Caco-2 (cell line): ENCODE data around the gene METTL24. TPM values are rescaled to one million over a fixed set of nuclear protein-coding genes. Genes with fewer than 3 reads are reported as not detected.

Source experiments
- BruUV-seq: library from RNA; stranded (reverse); fragments of 400-500 nt; replicated peaks from 2 replicates; lab custom pipeline; 2021; lab: Mats Ljungman, UMichigan
- CTCF ChIA-PET: fragments of 300-600 bp; sonication (Branson Sonifier 250); formaldehyde crosslinking; loops from one replicate; lab custom pipeline; 2022; ENCODE audit warnings: antibody characterized with exemption; lab: Charles Lee
- POLR2A ChIA-PET: fragments of 300-600 bp; sonication (Branson Sonifier 250); formaldehyde crosslinking; loops from one replicate; lab custom pipeline; 2022; ENCODE audit warnings: antibody characterized with exemption; lab: Charles Lee
- DNase-seq, 2 experiments: peaks; one replicate each; pipeline versions ENCODE4 v3.0.0 to v3.0.0-alpha.2; 2020 to 2022
- H3K27me3 ChIP-seq: replicated peaks from 2 replicates; pipeline ENCODE4 v1.6.0; 2011; ENCODE audit warnings: low read length; ENCODE audit not compliant: control insufficient read depth, insufficient read depth
- H3K36me3 ChIP-seq: 2 replicates; pipeline ENCODE4 v1.5.1; 2011; ENCODE audit warnings: low read length; ENCODE audit not compliant: control insufficient read depth, insufficient read depth
- H3K4me1 ChIP-seq: fragments of 250-450 bp; sonication (Bioruptor Pico); 2 replicates; pipeline ENCODE4 v1.5.1; 2020; ENCODE audit warnings: mild to moderate bottlenecking
- H3K4me3 ChIP-seq: 2 replicates; pipeline ENCODE4 v1.5.1; 2011; ENCODE audit warnings: low read depth, mild to moderate bottlenecking, control low read depth, low read length
- H3K9me3 ChIP-seq: fragments of 250-450 bp; sonication (Bioruptor Pico); 2 replicates; pipeline ENCODE4 v1.5.1; 2020; ENCODE audit warnings: mild to moderate bottlenecking, moderate library complexity
- H3K27ac Mint-ChIP-seq: one replicate; pipeline ENCODE4 v1.8.0; 2022; ENCODE audit warnings: mixed read lengths; ENCODE audit not compliant: unreplicated experiment
- H3K27me3 Mint-ChIP-seq: one replicate; pipeline ENCODE4 v1.8.0; 2022; ENCODE audit warnings: mixed read lengths; ENCODE audit not compliant: insufficient read depth, unreplicated experiment
- H3K36me3 Mint-ChIP-seq: one replicate; pipeline ENCODE4 v1.8.0; 2022; ENCODE audit warnings: mild to moderate bottlenecking, mixed read lengths; ENCODE audit not compliant: insufficient read depth, unreplicated experiment
- H3K4me1 Mint-ChIP-seq: one replicate; pipeline ENCODE4 v1.8.0; 2022; ENCODE audit warnings: low read depth, mixed read lengths; ENCODE audit not compliant: unreplicated experiment
- H3K4me3 Mint-ChIP-seq: one replicate; pipeline ENCODE4 v1.8.0; 2022; ENCODE audit warnings: mild to moderate bottlenecking, moderate library complexity, mixed read lengths; ENCODE audit not compliant: unreplicated experiment
- H3K9me3 Mint-ChIP-seq: one replicate; pipeline ENCODE4 v1.8.0; 2022; ENCODE audit warnings: mixed read lengths; ENCODE audit not compliant: unreplicated experiment
- CTCF ChIP-seq, 2 experiments: fragments of 200-600 bp in 1 of 2; IDR thresholded peaks; 1 replicate in 1 of 2; 2 replicates in 1 of 2; pipeline versions ENCODE4 v1.5.1 to v1.8.0; 2011 to 2022; ENCODE audit warnings: antibody characterized with exemption in 1 of 2, control low read depth in 1 of 2, inconsistent platforms in 1 of 2, low read depth in 1 of 2, low read length in 1 of 2, mild to moderate bottlenecking in 1 of 2, moderate library complexity in 1 of 2; ENCODE audit not compliant: insufficient read depth in 1 of 2, severe bottlenecking in 1 of 2, unreplicated experiment in 1 of 2
- intact Hi-C: fragments of 100-400 bp; cut with micrococcal nuclease; formaldehyde crosslinking; loops from one replicate; pipeline ENCODE4 v1.10.0; 2022; ENCODE audit not compliant: unreplicated experiment
- total RNA-seq: library from RNA; stranded (reverse); gene quantifications from 2 replicates; pipeline ENCODE4 v1.2.3, GENCODE V29; 2022

The METTL24 gene
- total RNA-seq, 1 experiment from 2014 or later = not detected

GRCh38 chr6:110322874-110323242, 35.3 kb downstream of the METTL24 start:
- DNase-seq = no peak
- Mint-ChIP-seq H3K27me3 (peaks cover 3% of the 10 kb centered on the region), H3K9me3 (no peaks in the 10 kb centered on the region)

GRCh38 chr6:110322151-110322873, 35.8 kb downstream of the METTL24 start:
- no peak overlapping the region for H3K27ac Mint-ChIP-seq
- H3K4me3 Mint-ChIP-seq = no peak overlapping the region
- H3K36me3 Mint-ChIP-seq = no peaks in the 10 kb centered on the region
- Histone ChIP-seq H3K4me1 (no peaks in the 10 kb centered on the region), H3K4me3 (no peak overlapping the region), H3K36me3 (no peaks in the 10 kb centered on the region; the same call in 1 of the 2 replicates), H3K27me3 (no peaks in the 10 kb centered on the region; the same call in 1 of the 2 replicates), H3K9me3 (no peaks in the 10 kb centered on the region)
- peaks cover 7% of the 10 kb centered on the region for H3K4me1 Mint-ChIP-seq
- DNase-seq = no peak
- POLR2A ChIA-PET = no interaction called here
- no TSS peak for BruUV-seq
- CTCF ChIA-PET = no interaction called here
- TF ChIP-seq CTCF (IDR thresholded peaks at IDR 0.05; ENCODE audit: insufficient read depth in 1 of 2, low read depth in 1 of 2, low read length in 1 of 2, severe bottlenecking in 1 of 2, unreplicated experiment in 1 of 2) = no peak
- intact Hi-C loops = no loop called here
- peaks cover 6% of the 10 kb centered on the region for H3K27me3 Mint-ChIP-seq
- H3K9me3 Mint-ChIP-seq = no peaks in the 10 kb centered on the region

More at GRCh38 chr6:110322874-110323242, 35.3 kb downstream of the METTL24 start:
- Mint-ChIP-seq H3K4me1 (peaks cover 7% of the 10 kb centered on the region), H3K4me3 (no peak overlapping the region), H3K36me3 (no peaks in the 10 kb centered on the region), H3K27ac (no peak overlapping the region)
- Histone ChIP-seq H3K4me3 (no peak overlapping the region), H3K4me1 (peaks cover 2% of the 10 kb centered on the region), H3K36me3 (no peaks in the 10 kb centered on the region; the same call in 1 of the 2 replicates), H3K9me3 (no peaks in the 10 kb centered on the region), H3K27me3 (no peaks in the 10 kb centered on the region)
- intact Hi-C loops = no loop called here
- CTCF ChIA-PET = no interaction called here
- no TSS peak for BruUV-seq
- POLR2A ChIA-PET = no interaction called here
- TF ChIP-seq CTCF (IDR thresholded peaks at IDR 0.05; ENCODE audit: insufficient read depth in 1 of 2, low read depth in 1 of 2, low read length in 1 of 2, severe bottlenecking in 1 of 2, unreplicated experiment in 1 of 2) = no peak

GRCh38 chr6:110320307-110320706, 37.8 kb downstream of the METTL24 start:
- no peak for DNase-seq
- Histone ChIP-seq H3K27me3 (no peaks in the 10 kb centered on the region; the same call in 1 of the 2 replicates), H3K4me3 (no peak overlapping the region), H3K36me3 (no peaks in the 10 kb centered on the region; the same call in 1 of the 2 replicates), H3K9me3 (no peaks in the 10 kb centered on the region), H3K4me1 (peaks cover 7% of the 10 kb centered on the region; the same call in 1 of the 2 replicates)
- peaks cover 6% of the 10 kb centered on the region for H3K27me3 Mint-ChIP-seq
- ChIA-PET POLR2A (no interaction called here), CTCF (no interaction called here)
- no peak for TF ChIP-seq CTCF (IDR thresholded peaks at IDR 0.05; ENCODE audit: insufficient read depth in 1 of 2, low read depth in 1 of 2, low read length in 1 of 2, severe bottlenecking in 1 of 2, unreplicated experiment in 1 of 2)
- no peaks in the 10 kb centered on the region for H3K9me3 Mint-ChIP-seq
- BruUV-seq = no TSS peak
- H3K4me3 Mint-ChIP-seq = no peak overlapping the region
- intact Hi-C loops = no loop called here
- H3K4me1 Mint-ChIP-seq = peaks cover 13% of the 10 kb centered on the region
- no peak overlapping the region for H3K27ac Mint-ChIP-seq
- H3K36me3 Mint-ChIP-seq = no peaks in the 10 kb centered on the region
